GM19035 (cell line): ENCODE measurements around the gene SV2C.
"Not testable (repeated sequence)": the region's sequence is repeated elsewhere in the genome, so short reads cannot be mapped to it uniquely, and the experiment has no call there.

Source experiments
- ATAC-seq: cut with Tn5 transposase; IDR thresholded peaks from one replicate; pipeline ENCODE4 v1.9.1; 2021; ENCODE audit not compliant: unreplicated experiment

SV2C gene

DNA sequence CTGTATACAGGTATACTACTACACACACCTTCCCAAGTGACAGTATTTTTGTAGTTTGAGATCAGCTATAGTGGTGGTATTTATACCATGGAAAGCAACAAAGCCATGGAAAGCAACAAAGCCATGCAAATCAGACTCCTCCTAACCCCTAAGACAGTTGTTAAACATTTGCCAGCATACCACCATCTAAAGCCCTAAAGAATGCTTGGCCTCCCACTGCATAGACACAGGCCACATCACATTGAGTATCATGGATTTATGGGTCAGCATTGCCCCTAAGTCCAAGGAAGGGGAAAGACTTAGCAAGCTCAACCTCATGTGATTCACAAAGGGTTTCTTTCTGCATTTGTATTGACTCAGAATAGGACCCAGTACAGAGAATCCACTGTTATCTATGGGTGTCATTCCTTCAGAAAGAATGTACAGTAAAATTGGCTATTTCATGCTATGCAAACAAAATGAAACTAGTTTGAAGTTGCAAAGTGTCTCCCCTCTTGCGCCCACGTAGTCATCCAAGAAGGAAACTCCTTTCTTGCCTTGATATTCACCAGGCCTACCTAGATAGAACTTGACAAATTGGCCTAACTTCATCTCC, 249.5 kb downstream of the SV2C start:
- no peak for ATAC-seq

DNA sequence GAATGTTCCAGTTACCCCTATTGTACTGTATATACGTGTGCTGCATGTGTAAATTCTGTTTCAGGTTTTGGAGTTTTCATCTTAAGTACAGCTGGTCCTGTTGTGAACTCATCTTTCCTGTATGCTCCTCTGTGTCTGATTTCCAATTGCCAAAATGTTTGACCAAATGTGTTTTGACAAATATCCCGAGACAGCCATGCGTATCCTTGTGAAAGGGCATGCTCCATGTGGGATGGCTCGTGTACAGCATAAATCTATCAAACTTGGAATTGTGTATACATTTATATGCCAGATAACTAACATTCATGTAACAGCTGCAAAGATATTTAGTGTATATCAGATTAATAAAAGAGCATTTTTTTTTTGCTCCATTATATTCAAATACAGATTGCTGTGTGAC, 250.4 kb downstream of the SV2C start:
- no peak for ATAC-seq

DNA sequence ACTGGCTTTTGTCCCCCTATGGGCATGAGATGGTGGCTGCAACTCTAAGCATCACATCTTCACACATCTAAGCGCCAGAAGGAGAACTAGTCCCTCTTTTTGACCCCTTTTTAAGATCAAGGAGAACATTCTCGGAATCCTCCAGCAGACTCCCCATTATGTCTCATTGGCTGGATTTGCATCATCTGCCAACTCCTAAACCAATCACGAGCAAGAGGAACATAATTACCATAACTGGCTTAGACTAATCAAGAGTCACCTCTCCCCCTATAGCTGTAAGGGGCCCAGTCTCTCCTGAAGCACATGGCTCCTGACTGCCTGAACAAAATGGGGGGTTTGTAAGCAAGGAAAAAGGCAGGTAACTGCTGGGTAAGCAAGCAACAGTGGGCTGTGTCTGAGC, 251.4 kb downstream of the SV2C start:
- ATAC-seq = no peak

DNA sequence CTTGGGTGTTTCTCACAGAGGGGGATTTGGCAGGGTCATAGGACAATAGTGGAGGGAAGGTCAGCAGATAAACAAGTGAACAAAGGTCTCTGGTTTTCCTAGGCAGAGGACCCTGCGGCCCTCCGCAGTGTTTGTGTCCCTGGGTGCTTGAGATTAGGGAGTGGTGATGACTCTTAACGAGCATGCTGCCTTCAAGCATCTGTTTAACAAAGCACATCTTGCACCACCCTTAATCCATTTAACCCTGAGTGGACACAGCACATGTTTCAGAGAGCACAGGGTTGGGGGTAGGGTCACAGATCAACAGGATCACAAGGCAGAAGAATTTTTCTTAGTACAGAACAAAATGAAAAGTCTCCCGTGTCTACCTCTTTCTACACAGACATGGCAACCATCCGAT, 252.3 kb downstream of the SV2C start:
- not testable (repeated sequence) for ATAC-seq

DNA sequence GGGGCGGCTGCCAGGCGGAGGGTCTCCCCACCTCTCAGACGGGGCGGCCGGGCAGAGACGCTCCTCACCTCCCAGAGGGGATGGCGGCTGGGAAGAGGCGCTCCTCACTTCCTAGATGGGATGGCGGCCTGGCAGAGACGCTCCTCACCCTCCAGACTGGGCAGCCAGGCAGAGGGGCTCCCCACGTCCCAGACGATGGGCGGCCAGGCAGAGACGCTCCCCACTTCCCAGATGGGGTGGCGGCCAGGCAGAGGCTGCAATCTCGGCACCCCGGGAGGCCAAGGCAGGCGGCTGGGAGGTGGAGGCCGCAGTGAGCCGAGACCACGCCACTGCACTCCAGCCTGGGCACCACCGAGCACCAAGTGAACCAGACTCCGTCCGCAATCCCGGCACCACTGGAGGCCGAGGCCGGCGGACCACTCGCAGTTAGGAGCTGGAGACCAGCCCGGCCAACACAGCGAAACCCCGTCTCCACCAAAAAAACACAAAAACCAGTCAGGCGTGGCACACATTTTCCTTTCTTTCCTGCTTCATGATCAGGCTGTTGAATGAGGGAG, 253.1 kb downstream of the SV2C start:
- not testable (repeated sequence) for ATAC-seq

DNA sequence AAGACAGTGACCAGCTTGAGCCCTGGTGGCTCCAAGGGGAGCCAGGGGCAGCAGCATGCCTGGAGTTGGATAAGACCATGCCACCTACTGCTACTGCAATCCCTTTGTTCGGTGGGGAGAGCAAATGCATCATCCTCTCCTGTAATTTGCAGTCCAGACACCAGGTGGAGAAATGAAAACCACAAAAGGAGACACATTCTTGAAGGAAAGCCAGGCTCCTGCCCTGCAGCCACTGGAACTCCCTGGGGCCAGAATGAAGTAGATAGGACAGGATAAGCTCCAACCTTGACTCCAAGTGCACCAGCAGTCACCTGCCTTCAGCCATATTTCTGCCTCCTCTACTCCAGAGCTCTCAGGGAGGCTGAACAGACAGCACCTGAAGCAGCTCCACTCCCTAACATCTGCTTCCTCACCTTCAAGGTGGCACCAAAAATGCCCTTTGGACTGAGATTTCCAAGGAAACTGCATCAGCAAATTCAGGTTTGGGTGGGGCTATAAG, 254.8 kb downstream of the SV2C start:
- ATAC-seq = no peak

DNA sequence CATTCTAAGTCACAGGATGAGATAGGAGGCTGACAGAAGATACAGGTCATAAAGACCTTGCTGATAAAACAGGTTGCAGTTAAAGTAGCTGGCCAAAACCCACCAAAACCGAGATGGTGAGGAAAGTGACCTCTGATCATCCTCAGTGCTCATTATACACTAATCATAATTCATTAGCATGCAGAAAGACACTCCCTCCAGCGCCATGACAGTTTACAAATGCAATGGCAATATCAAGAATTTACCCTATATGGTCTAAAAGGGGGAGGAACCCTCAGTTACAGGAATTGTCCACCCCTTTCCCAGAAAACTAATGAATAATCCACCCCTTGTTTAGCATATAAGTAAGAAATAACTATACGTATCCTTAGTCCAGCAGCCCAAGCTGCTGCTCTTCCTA, 256.7 kb downstream of the SV2C start:
- no peak for ATAC-seq

DNA sequence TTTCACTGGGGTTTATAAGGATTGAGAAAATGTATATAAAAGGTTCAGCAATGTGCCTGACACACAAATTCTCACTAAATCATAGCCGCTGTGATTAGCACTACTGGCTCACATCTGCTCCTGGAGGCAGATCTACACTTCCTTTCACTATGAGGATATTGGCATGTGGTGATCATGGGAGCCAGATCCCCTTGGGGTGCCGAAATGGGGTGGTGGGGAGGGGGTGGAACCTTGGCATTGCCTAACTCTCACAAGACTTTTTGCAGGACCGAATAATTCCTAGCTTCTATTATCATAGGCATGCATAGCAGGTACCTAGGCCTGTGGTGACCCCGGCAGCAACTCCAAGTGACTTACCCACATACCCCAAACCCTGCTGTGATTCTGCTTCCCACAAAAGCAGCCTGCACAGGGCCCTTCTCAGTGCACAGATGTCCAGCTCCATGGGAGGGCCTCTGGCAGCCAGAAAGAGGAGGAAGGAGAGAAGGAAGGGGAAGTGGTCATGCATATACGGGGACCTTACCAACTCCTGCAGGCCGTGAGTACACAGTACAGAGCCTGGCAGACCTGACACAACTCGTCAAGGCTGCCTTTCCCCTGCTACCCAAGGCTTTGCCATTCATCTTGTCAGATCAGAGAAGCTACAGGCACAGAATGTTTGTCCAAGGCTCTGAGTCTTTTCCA, 258.6 kb downstream of the SV2C start:
- no peak for ATAC-seq

DNA sequence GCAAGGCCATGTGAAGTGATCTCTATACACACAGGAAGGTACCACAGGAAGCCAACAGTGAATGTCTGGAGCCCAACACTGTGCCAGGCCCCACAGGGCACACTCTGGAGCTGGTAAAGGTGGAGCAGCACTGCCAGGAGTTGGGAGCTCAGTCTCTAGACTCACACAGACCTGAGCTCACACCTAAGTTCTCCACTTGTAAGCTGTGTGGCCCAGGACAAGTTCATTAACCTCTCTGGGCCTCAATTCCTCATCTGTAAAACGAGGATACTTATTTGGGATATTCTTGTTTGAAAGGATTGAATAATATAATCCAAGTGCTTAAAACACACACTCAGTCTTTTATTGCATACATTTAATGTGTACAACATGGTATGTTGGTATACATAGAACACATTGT, 259.3 kb downstream of the SV2C start:
- ATAC-seq = no peak

DNA sequence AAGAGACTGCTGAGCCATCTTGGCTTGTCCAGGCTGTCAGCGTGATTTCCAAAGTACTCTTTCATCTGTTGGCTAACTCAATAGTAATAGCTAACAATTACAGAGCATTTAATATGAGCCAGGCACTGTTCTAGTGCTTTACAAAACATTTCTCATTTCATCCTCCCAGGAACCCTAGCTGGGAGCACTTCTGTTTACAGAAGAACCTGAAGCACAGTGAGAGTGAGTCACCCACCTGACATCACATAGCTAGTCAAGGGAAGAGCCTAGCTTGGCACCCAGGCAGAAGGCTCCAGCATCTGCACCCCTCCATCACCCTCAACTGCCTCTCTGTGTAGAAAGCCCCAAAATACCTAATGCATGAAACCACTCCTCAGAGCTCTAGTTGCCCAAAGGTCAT, 262.4 kb downstream of the SV2C start:
- ATAC-seq = no peak

DNA sequence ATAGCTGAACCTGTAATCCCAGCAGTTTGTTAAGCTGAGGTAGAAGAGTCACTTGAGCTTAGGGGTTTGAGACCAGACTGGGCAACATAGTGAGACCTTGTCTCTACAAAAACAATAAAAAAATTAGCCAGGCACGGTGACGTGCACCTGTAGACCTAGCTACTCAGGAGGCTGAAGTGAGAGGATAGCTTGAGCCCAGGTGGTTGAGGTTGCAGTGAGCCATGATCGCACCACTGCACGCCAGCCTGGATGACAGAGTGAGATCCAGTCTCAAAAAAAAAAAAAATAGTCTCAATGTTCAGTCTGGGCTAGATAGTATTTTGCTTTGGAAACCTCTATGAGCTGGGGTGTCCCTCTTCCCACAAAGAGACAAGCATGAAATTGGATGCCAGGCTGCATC, 268.0 kb downstream of the SV2C start:
- ATAC-seq = peak; percentile 30

DNA sequence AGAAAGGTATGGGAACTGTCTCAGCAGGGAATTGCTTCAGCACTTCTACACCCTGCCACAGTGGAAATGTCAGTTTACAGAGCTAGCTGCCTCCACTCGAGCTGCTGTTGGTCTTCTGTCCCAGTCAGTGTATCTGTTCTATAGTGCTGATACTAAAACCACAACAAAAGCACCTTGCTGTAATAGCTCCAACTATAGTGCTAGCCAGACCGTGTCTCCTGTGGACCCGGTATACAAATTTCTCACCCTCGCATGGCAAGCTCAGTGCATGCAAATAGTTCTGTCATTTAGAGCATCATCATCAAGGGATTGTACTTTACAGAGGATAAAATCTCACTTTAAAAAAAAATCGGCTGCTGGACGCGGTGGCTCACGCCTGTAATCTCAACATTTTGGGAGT, 268.4 kb downstream of the SV2C start:
- peak; percentile 99 for ATAC-seq

DNA sequence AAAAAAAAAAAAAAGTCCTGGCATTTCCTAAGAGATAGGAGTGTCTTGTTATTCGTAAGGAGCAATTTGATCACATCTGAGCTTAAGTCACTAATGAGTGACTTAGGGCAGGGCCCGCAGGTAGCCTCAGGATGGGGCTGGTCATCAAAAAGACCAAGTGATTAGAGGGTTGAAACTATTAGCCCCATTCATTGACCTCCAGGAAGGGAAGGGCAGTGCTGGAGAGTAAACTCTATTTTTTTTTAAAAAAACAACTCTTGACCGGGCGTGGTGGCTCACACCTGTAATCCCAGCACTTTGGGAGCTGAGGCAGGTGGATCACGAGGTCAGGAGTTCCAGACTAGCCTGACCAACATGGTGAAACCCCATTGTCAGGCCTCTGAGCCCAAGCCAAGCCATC, 273.7 kb downstream of the SV2C start:
- no peak for ATAC-seq

DNA sequence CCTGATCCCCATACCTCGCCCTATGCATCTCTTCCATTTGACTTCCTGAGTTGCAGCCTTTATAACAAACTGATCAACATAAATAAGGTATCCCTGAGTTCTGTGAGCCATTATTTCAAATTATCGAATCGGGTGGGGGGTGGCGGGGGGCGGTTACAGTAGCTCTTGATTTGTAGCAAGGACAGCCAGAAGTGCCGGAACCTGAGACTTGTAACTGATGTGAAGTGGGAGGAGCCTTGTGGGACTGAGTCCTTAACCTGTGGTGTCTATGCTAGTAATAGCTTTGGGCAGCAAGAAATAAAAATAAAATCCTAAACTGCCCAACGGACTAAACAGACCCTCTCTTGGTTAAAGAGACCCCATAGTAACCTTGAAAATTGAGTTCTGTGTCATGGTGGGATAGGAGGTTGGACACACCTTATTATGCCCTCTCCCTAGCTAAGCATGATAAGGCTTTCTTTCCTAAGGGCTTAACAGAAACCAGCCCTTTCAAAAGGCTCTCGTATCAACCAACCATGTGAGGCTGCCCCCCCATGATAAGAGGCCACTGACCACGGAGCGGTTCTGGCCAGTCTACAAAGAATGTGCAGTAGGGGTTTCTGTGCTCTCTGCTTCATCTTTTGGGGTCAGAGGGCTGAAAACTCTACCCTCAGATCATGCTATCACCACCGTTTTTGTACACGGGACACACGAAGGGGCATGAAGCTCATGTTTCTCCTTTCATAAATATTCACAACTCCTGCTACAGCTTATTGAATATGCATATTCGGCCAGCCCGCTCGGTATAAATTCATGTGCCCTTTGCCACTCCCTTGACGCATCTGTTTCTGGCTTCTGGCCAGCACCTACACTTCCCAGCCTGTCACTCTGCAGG, 280.4 kb downstream of the SV2C start:
- ATAC-seq = no peak

DNA sequence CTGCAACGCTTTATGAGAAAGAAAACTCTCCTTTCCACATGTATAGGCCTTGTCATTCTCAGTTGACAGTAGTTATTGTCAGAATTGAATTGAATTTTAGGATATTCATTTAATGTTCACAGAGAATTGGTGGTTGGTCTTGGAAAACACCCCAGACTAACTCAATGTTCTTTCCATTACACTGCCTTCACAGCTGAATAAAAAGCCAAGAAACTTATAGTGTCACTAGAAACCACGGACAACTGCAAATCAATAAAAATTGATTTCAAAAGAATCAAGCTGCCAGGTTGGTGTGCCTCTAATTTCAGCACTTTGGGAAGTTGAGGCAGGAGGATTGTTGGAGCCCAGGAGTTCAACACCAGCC, 281.0 kb downstream of the SV2C start:
- ATAC-seq = no peak

DNA sequence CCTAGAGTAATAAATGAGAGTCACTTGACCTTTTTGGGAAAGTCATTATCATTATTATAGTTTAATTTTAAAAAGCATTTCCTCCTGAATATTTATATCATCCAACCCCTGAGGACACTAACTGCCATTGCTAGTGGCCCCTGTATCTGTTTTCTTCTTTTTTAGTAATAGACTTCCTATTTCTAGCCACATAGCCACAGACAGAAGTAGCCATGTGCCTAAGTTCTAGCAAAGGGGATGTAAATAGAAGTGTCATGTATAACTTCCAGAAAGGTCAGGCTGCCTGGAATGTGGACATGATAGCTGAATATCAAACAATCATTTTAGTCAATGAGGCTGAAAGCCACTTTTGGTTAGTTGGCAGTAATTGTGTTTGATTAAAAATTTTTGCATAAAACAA, 282.4 kb downstream of the SV2C start:
- ATAC-seq = no peak

DNA sequence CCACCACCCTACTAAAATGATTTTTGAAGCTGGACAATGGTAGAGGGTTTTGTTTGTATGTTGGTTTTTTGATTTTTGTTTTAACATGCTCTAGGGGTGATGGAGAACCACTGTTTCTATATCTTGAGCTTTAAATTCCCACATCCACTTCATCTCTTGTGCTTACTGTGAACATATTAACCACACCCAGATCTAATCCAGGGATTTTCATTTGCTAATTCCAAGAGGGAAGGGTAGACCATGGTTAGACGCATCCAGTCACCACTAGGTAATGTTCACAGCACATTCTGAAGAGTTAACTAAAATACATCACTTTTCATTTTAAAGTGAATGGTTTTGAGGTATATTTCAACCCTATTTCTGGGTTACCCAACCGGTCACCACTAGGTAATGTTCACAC, 283.4 kb downstream of the SV2C start:
- no peak for ATAC-seq

DNA sequence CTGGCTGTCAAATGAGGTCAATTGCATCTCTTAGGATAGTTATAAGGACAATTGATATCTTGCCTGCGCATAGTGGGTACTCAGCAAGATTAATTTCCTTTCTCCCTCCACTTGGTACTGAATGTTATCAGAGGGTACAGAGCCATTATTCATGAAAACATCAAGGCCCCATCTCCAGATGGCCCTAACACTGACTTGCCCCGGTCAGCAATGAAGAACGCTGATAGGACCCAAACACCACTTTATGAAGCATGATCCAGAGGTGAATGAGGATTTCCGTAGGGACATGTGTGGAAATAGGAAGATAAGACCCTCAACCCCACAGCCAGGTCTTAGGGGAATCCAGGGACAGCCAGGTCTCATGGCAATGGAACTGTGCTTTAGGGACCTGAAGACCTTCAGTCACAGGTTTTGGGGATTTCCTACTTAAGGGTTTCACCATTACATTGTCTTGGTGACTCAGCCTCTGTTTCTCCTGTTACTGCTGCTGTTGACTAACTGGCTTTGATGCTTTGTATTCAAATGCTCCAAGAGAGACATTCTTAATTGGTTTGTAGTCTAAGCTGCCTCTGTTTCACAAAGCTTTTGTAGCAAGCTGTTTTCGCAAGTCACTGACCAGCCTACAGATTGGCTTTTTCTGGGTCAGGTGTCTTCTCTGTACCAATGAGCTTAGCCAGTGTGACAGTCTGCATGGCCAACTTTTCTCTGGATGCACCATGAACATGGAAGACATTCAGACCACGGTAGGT, 284.6 kb downstream of the SV2C start:
- no peak for ATAC-seq

DNA sequence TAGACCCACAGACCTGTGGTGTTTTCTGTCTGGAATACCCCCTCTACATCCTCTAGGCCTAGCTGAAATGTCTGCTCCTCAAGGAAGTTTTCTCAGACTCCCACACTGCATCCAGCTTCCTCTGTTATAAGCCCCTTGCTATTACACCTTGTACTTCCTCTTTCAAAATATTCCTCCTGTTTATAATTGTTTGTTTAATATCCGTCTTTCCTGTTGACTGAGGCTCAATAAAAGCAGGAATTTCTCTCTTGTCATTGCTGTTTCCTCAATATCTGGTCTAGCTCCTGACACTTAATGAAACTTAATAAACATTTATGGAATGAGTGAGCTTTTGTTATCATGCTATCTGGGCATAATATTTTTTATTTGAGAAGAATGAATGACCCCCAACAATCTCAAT, 285.8 kb downstream of the SV2C start:
- no peak for ATAC-seq

DNA sequence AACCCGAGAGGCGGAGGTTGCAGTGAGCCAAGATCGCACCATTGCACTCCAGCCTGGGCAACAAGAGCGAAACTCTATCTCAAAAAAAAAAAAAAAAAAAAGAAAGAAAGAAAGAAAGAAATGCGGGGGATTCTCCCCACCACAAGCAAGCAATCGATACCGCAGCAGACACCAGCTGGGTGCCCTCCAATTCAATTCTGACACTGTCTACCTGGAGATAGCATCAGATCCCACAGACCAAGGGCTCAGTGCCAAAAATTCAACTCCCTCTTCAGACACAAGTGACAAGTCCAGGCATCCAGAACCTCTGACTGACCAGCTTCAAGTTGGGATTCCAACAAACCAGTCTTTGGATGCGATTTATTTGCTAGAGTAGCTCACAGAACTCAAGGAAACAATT, 286.5 kb downstream of the SV2C start:
- not testable (repeated sequence) for ATAC-seq

DNA sequence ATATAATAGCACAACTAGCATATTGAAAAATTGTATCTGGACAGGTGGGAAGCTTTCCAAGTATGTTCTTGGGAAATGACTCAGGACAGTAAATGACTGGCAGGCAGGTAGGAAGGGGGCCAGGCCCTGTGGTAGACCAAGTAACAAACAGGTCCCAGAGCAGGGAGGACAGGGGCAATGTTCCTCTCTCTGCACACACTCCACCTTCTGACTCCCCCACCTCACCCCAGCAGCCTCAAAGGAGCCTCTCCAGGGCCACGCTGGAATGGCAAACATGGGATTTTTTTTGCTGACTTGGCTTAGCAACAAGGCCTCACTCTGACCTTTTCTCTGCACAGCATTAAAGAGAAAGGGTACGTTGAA, 288.8 kb downstream of the SV2C start:
- no peak for ATAC-seq
